Karpas-422 (cell line): ENCODE measurements around the gene MINAR1. TPM values are rescaled to one million over a fixed set of nuclear protein-coding genes. Genes with fewer than 3 reads are reported as not detected.

Experiments
- DNase-seq: peaks from one replicate; pipeline ENCODE4 v3.0.0-alpha.2; 2015
- H2AFZ ChIP-seq: fragments of 200-600 bp; sonication (generic); 2 replicates; pipeline ENCODE4 v1.6.1; 2014; ENCODE audit warnings: antibody characterized with exemption, low read length, mixed read lengths
- H3K27ac ChIP-seq: fragments of 200-600 bp; sonication (generic); 2 replicates; pipeline ENCODE4 v1.5.1; 2014; ENCODE audit warnings: mild to moderate bottlenecking, low read length, moderate library complexity
- H3K27me3 ChIP-seq: fragments of 200-600 bp; sonication (generic); 2 replicates; pipeline ENCODE4 v1.6.1; 2014; ENCODE audit warnings: low read length, mixed read lengths
- H3K36me3 ChIP-seq: fragments of 200-600 bp; sonication (generic); 2 replicates; pipeline ENCODE4 v1.6.1; 2014; ENCODE audit warnings: low read length, mixed read lengths; ENCODE audit not compliant: insufficient read depth
- H3K4me1 ChIP-seq: fragments of 200-600 bp; sonication (generic); 2 replicates; pipeline ENCODE4 v1.6.1; 2014; ENCODE audit warnings: mild to moderate bottlenecking, low read length, mixed read lengths
- H3K4me2 ChIP-seq: fragments of 200-600 bp; sonication (generic); 2 replicates; pipeline ENCODE4 v1.6.1; 2014; ENCODE audit warnings: low read length, low read depth, mild to moderate bottlenecking; ENCODE audit not compliant: poor library complexity, severe bottlenecking
- H3K4me3 ChIP-seq: fragments of 200-600 bp; sonication (generic); 2 replicates; pipeline ENCODE4 v1.5.1; 2014; ENCODE audit warnings: mild to moderate bottlenecking, antibody characterized with exemption, low read length, mixed read lengths
- H3K79me2 ChIP-seq: fragments of 200-600 bp; sonication (generic); 2 replicates; pipeline ENCODE4 v1.6.1; 2014; ENCODE audit warnings: mild to moderate bottlenecking, low read length, mixed read lengths
- H3K9ac ChIP-seq: fragments of 200-600 bp; sonication (generic); 2 replicates; pipeline ENCODE4 v1.6.0; 2014; ENCODE audit warnings: low read length
- H3K9me2 ChIP-seq: fragments of 200-600 bp; sonication (generic), shearing (Covaris generic); replicated peaks from 2 replicates; pipeline ENCODE4 v1.6.0; 2014; ENCODE audit warnings: mild to moderate bottlenecking, low read length, moderate library complexity; ENCODE audit not compliant: insufficient read depth
- H3K9me3 ChIP-seq: fragments of 300-700, 200-600 bp; sonication (generic); 2 replicates; pipeline ENCODE4 v1.6.1; 2014; ENCODE audit warnings: low read length, mixed read lengths
- H4K20me1 ChIP-seq: fragments of 200-600 bp; sonication (generic); 2 replicates; pipeline ENCODE4 v1.6.1; 2014; ENCODE audit warnings: mild to moderate bottlenecking, antibody characterized with exemption, low read length, low read depth; ENCODE audit not compliant: insufficient read depth
- total RNA-seq: library from RNA; depleted of rRNA; stranded (reverse); fragments of >200 nt; shearing (Covaris generic); gene quantifications from 2 replicates; pipeline ENCODE4 v1.2.3, GENCODE V29; 2014; ENCODE audit warnings: low replicate concordance; rRNA removed

The MINAR1 gene
- total RNA-seq, 1 experiment from 2014 or later: 3.8 TPM

DNA sequence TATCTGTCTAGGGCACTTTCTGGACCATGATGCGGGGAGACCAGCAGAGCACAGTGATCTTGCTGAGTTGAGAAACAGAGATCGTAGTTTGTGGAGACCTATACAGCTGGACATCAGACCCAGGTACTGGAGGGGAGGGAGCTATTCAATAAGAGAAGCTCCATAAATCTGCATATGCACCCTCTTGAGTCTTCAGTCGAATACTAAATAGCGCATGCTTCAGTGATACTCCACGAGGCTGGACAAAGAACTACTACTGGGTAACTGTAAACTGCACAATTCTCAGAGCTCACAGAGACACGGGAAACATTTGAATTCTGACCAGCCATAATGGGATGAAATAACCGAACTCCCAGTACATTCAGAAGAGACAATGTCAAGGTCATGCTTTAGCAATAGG is 49.7 kb downstream of the MINAR1 start:
- Histone ChIP-seq H3K36me3 (no peaks in the 10 kb centered on the region), H3K9me2 (no peaks in the 10 kb centered on the region), H3K4me2 (no peak overlapping the region), H2AFZ (no peak overlapping the region), H3K4me1 (no peaks in the 10 kb centered on the region), H3K27me3 (no peaks in the 10 kb centered on the region), H4K20me1 (no peaks in the 10 kb centered on the region; the same call in 1 of the 2 replicates), H3K9me3 (no peaks in the 10 kb centered on the region), H3K4me3 (no peak overlapping the region), H3K27ac (no peak overlapping the region), H3K79me2 (no peaks in the 10 kb centered on the region), H3K9ac (no peak overlapping the region)
- DNase-seq: no peak

Other genes with a start within 250 kb of the MINAR1 start
- gene ANKRD34C, start 149.6 kb upstream of the MINAR1 start, total RNA-seq: 0.93 TPM in 1 of 2 replicates, not detected in the other
- 67.3 and 103 TPM in 2 replicates for gene TMED3, start 121.2 kb upstream of the MINAR1 start, total RNA-seq